Measurements from ENCODE around the gene RASSF7.

- TF ChIP-seq, protein P1, sequence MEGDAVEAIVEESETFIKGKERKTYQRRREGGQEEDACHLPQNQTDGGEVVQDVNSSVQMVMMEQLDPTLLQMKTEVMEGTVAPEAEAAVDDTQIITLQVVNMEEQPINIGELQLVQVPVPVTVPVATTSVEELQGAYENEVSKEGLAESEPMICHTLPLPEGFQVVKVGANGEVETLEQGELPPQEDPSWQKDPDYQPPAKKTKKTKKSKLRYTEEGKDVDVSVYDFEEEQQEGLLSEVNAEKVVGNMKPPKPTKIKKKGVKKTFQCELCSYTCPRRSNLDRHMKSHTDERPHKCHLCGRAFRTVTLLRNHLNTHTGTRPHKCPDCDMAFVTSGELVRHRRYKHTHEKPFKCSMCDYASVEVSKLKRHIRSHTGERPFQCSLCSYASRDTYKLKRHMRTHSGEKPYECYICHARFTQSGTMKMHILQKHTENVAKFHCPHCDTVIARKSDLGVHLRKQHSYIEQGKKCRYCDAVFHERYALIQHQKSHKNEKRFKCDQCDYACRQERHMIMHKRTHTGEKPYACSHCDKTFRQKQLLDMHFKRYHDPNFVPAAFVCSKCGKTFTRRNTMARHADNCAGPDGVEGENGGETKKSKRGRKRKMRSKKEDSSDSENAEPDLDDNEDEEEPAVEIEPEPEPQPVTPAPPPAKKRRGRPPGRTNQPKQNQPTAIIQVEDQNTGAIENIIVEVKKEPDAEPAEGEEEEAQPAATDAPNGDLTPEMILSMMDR (IDR thresholded peaks at IDR 0.05), result no peak
- no peak for TF ChIP-seq POLR2A (IDR thresholded peaks at IDR 0.05)
These were observed 44.7 kb downstream of the RASSF7 start for GRCh38 chr11:605286-606129.
